HepG2 (cell line): ENCODE data around the gene SLC45A1. TPM values are rescaled to one million over a fixed set of nuclear protein-coding genes. Genes with fewer than 3 reads are reported as not detected.
A peak's percentile ranks its signal among the peaks of the same experiment; 100 is the strongest.

Experiments used
- ATAC-seq: fragments of 200-7000 bp; cut with Tn5 transposase; 3 replicates; pipeline ENCODE4 v1.9.1; 2020; ENCODE audit warnings: mild to moderate bottlenecking, moderate library complexity
- BruUV-seq: library from RNA; stranded (reverse); fragments of 400-500 nt; replicated peaks from 2 replicates; lab custom pipeline; 2021; lab: Mats Ljungman, UMichigan
- CTCF ChIA-PET: fragments of 300-600 bp; formaldehyde crosslinking; extraction: SDS; loops from one replicate; lab custom pipeline; 2021; ENCODE audit warnings: low total read pairs, inconsistent platforms, low intra/inter-chr PET ratio; lab: Yijun Ruan, JAX
- POLR2A ChIA-PET: fragments of 350-600 bp; sonication (Branson Sonifier 250); formaldehyde crosslinking; loops from one replicate; lab custom pipeline; 2020; ENCODE audit warnings: antibody characterized with exemption, inconsistent platforms; lab: Yijun Ruan, JAX
- DNase-seq: peaks from one replicate; pipeline ENCODE4 v3.0.0-alpha.2; 2015; ENCODE audit warnings: low spot score
- FAIRE-seq: peaks from 3 replicates; lab custom pipeline; 2011; peaks lifted over from hg19 to GRCh38; lab: Jason Lieb, UNC
- H2AFZ ChIP-seq: one replicate; pipeline ENCODE4 v1.6.1; 2011; ENCODE audit warnings: low read length, inconsistent platforms
- H3K27ac ChIP-seq: fragments of 300-600 bp; 3 replicates; pipeline ENCODE4 v1.8.0; 2011; ENCODE audit warnings: mixed run types, mild to moderate bottlenecking, mixed read lengths, low read length, inconsistent platforms; ENCODE audit not compliant: insufficient read depth; ENCODE audit errors: extremely low read length
- H3K27me3 ChIP-seq, 2 experiments: fragments of 200-600 bp in 1 of 2; 2 replicates in 1 of 2; 3 replicates in 1 of 2; pipeline versions ENCODE4 v1.6.0 to v1.8.0; 2011; ENCODE audit warnings: low read length in 2 of 2, mild to moderate bottlenecking in 2 of 2, moderate library complexity in 2 of 2, inconsistent platforms in 1 of 2; ENCODE audit not compliant: insufficient read depth in 2 of 2, control insufficient read depth in 1 of 2
- H3K36me3 ChIP-seq, 2 experiments: fragments of 200-600 bp in 1 of 2; replicated peaks in 1 of 2; 2 replicates in 1 of 2; 3 replicates in 1 of 2; pipeline versions ENCODE4 v1.5.1 to v1.8.0; 2011; ENCODE audit warnings: low read length in 2 of 2, inconsistent platforms in 1 of 2; ENCODE audit not compliant: insufficient read depth in 2 of 2, control insufficient read depth in 1 of 2
- H3K4me1 ChIP-seq: 2 replicates; pipeline ENCODE4 v1.5.1; 2012; ENCODE audit warnings: low read length, inconsistent platforms; ENCODE audit not compliant: insufficient read depth
- H3K4me2 ChIP-seq: 2 replicates; pipeline ENCODE4 v1.6.0; 2011; ENCODE audit warnings: low read depth, low read length, inconsistent platforms
- H3K4me3 ChIP-seq, 3 experiments: fragments of 200-600 bp in 1 of 3; sonication (generic), shearing (Covaris generic) in 1 of 3; replicated peaks in 1 of 3; 2 replicates each; pipeline ENCODE4 v1.5.1; 2011 to 2016; ENCODE audit warnings: low read length in 3 of 3, inconsistent platforms in 2 of 3, low read depth in 2 of 3, mild to moderate bottlenecking in 2 of 3, control low read depth in 1 of 3, mixed read lengths in 1 of 3; ENCODE audit not compliant: insufficient read depth in 1 of 3
- H3K79me2 ChIP-seq: one replicate; pipeline ENCODE4 v1.6.1; 2011; ENCODE audit warnings: low read length, inconsistent platforms; ENCODE audit not compliant: insufficient read depth
- H3K9ac ChIP-seq: 2 replicates; pipeline ENCODE4 v1.6.0; 2011; ENCODE audit warnings: mild to moderate bottlenecking, low read depth, low read length, inconsistent platforms; ENCODE audit not compliant: insufficient read depth
- H3K9me3 ChIP-seq: 2 replicates; pipeline ENCODE4 v1.5.1; 2012; ENCODE audit warnings: mild to moderate bottlenecking, low read length
- H4K20me1 ChIP-seq: 2 replicates; pipeline ENCODE4 v1.6.0; 2011; ENCODE audit warnings: inconsistent platforms, mild to moderate bottlenecking, low read length, moderate library complexity; ENCODE audit not compliant: insufficient read depth
- ELF1 ChIP-seq: sonication (generic); formaldehyde crosslinking; IDR thresholded peaks from 2 replicates; pipeline ENCODE4 v1.4.0; 2020; ENCODE audit warnings: missing genetic modification reagents
- ZFP62 ChIP-seq: sonication (generic); formaldehyde crosslinking; IDR thresholded peaks from 2 replicates; pipeline ENCODE4 v1.4.0; 2020; ENCODE audit warnings: missing genetic modification reagents
- ZFYVE20 ChIP-seq: sonication (generic); formaldehyde crosslinking; IDR thresholded peaks from 2 replicates; pipeline ENCODE4 v1.8.0; 2023; ENCODE audit warnings: low read depth, mild to moderate bottlenecking, moderate library complexity, missing genetic modification reagents, borderline replicate concordance
- ZIK1 ChIP-seq: sonication (generic); formaldehyde crosslinking; IDR thresholded peaks from 2 replicates; pipeline ENCODE4 v1.5.0; 2020; ENCODE audit warnings: mild to moderate bottlenecking, low read depth, missing genetic modification reagents, borderline replicate concordance
- ZNF17 ChIP-seq: sonication (generic); formaldehyde crosslinking; IDR thresholded peaks from 2 replicates; pipeline ENCODE4 v1.5.0; 2020; ENCODE audit warnings: mild to moderate bottlenecking, missing genetic modification reagents
- ZNF687 ChIP-seq: sonication (generic); formaldehyde crosslinking; IDR thresholded peaks from 2 replicates; pipeline ENCODE4 v1.5.1; 2020; ENCODE audit warnings: mild to moderate bottlenecking, missing genetic modification reagents, moderate library complexity
- ZNF878 ChIP-seq: sonication (generic); formaldehyde crosslinking; IDR thresholded peaks from 2 replicates; pipeline ENCODE4 v1.8.1; 2023; ENCODE audit warnings: mild to moderate bottlenecking, missing genetic modification reagents, moderate library complexity
- WGBS: methylation state at CpG from one replicate; pipeline ENCODE4 v1.1.6; 2017; ENCODE audit warnings: low lambda C conversion rate; 5-methylcytosine and 5-hydroxymethylcytosine counted together
- in situ Hi-C: cut with HindIII; loops from 2 replicates; pipeline ENCODE4 v1.10.0; 2017; ENCODE audit warnings: low pct_unique_long_range_greater_than_20kb; ENCODE audit not compliant: extremely low pct_ligation_motif_present
- intact Hi-C: fragments of 100-400 bp; cut with micrococcal nuclease; formaldehyde crosslinking; loops from one replicate; pipeline ENCODE4 v1.10.0; 2022; ENCODE audit not compliant: unreplicated experiment
- polyA plus RNA-seq, 8 experiments: library from polyadenylated mRNA; depleted of rRNA in 3 of 8; stranded (reverse) in 7 of 8; unstranded in 1 of 8; fragments of >200 nt; fragmentation: Illumina TruSeq in 4 of 8; extraction: Trizol in 4 of 8; gene quantifications; 2 replicates each; pipeline versions ENCODE4 v1.2.1 to v1.2.3, GENCODE V29; 2011 to 2016; ENCODE audit warnings: low read depth in 4 of 8, missing spikeins in 1 of 8, mixed read lengths in 1 of 8; ENCODE audit not compliant: insufficient read depth in 1 of 8
- total RNA-seq, 5 experiments: library from RNA; depleted of rRNA; stranded (reverse); fragments of >200 nt; fragmentation: Illumina TruSeq; extraction: Trizol; gene quantifications; 2 replicates each; pipeline ENCODE4 v1.2.3, GENCODE V29; 2016; ENCODE audit warnings: low read depth in 1 of 5
- TF ChIP-seq, protein P1 (sequence below): sonication (generic); formaldehyde crosslinking; IDR thresholded peaks from 2 replicates; pipeline ENCODE4 v1.5.0; 2020; ENCODE audit warnings: missing genetic modification reagents

The SLC45A1 gene
- total and polyA plus RNA-seq, 2 of the 13 experiments (the other 11 are each of a cell fraction or from before 2014, with no cell fraction given): not detected

DNA sequence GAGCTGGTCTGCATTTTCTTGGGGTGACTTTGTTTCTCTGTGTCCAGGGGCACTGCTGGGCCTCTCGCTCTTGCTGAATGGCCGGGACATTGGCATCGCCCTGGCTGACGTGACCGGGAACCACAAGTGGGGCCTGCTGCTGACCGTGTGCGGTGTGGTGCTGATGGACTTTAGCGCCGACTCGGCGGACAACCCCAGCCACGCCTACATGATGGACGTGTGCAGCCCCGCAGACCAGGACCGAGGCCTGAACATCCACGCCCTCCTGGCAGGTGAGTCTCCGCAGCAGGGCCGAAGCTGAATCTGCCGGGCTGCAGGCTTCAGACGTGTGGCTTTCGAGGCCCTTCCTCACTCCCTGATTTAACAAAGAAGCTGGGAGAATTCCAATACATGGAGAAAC lies 7.9 kb downstream of the SLC45A1 start:
- Histone ChIP-seq H3K4me1 (0 out of 2 replicates have a peak, but pooled peaks cover 9% of the 10 kb centered on the region), H3K9ac (no peak overlapping the region), H3K4me3 (no peak overlapping the region), H3K36me3 (no peaks in the 10 kb centered on the region), H3K4me2 (no peak overlapping the region), H3K79me2 (no peaks in the 10 kb centered on the region), H2AFZ (no peak overlapping the region), H4K20me1 (no peaks in the 10 kb centered on the region), H3K27me3 (peaks cover 3 to 65% of the 10 kb centered on the region in 2 experiments; a peak in 4 of 5 replicates), H3K9me3 (no peaks in the 10 kb centered on the region), H3K27ac (no peak overlapping the region)
- TF ChIP-seq ZFP62 (no peak), ZNF687 (peak; percentile 27; the same call in 1 of the 2 replicates)
- ATAC-seq (no peak), DNase-seq (no peak), FAIRE-seq (no peak)
- in situ Hi-C loops: no loop called here
- 60% methylated on average over 17 of the region's 21 CpGs for WGBS
- no TSS peak for BruUV-seq
- ChIA-PET POLR2A (no interaction called here), CTCF (no interaction called here)
- intact Hi-C loops: no loop called here

DNA sequence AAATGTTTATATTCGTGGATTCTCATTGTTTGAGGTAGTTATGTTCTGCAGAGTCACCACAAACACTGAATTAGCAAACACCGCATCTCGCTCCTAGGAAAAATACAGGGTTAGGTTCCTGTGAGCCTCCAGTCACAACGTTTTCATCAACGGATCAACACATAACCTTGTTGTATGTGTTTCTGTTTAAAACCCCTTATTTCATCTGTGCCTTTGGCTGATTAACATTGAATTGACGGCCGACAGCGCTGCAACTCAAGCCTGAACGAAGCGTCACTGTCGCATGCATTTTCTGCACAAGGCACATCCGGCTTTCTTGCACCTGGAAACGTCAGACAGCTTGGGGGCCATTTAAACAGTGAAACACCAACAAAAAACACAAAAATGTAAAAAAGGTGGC lies 8.4 kb downstream of the SLC45A1 start:
- Histone ChIP-seq H3K79me2 (no peaks in the 10 kb centered on the region), H3K27ac (no peak overlapping the region), H3K4me2 (no peak overlapping the region), H3K9me3 (no peaks in the 10 kb centered on the region), H3K27me3 (peaks cover 3 to 67% of the 10 kb centered on the region in 2 experiments; a peak in 4 of 5 replicates), H3K9ac (no peak overlapping the region), H2AFZ (no peak overlapping the region), H3K4me1 (0 out of 2 replicates have a peak, but pooled peaks cover 9% of the 10 kb centered on the region), H4K20me1 (no peaks in the 10 kb centered on the region), H3K4me3 (no peak overlapping the region), H3K36me3 (no peaks in the 10 kb centered on the region)
- CTCF ChIA-PET: no interaction called here
- POLR2A ChIA-PET: no interaction called here
- intact Hi-C loops (no loop called here), in situ Hi-C loops (no loop called here)
- DNase-seq: no peak
- 53% methylated on average over 13 of the region's 13 CpGs for WGBS
- no peak for FAIRE-seq
- BruUV-seq: no TSS peak
- no peak for TF ChIP-seq ELF1
- no peak for TF ChIP-seq ZIK1
- TF ChIP-seq, protein P1, sequence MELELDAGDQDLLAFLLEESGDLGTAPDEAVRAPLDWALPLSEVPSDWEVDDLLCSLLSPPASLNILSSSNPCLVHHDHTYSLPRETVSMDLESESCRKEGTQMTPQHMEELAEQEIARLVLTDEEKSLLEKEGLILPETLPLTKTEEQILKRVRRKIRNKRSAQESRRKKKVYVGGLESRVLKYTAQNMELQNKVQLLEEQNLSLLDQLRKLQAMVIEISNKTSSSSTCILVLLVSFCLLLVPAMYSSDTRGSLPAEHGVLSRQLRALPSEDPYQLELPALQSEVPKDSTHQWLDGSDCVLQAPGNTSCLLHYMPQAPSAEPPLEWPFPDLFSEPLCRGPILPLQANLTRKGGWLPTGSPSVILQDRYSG: no peak
- TF ChIP-seq ZNF878 (CRISPR knock-in tag): no peak
- no peak for TF ChIP-seq ZNF17
- TF ChIP-seq ZFYVE20: no peak
- no peak for ATAC-seq
